GM19351 (cell line): ENCODE results near the gene DGCR6.
"Not testable (repeated sequence)": the region's sequence is repeated elsewhere in the genome, so short reads cannot be mapped to it uniquely, and the experiment has no call there.

Experiments used
- ATAC-seq: cut with Tn5 transposase; IDR thresholded peaks from one replicate; pipeline ENCODE4 v1.9.1; 2021; ENCODE audit warnings: mild to moderate bottlenecking, moderate library complexity; ENCODE audit not compliant: unreplicated experiment

Gene DGCR6

DNA sequence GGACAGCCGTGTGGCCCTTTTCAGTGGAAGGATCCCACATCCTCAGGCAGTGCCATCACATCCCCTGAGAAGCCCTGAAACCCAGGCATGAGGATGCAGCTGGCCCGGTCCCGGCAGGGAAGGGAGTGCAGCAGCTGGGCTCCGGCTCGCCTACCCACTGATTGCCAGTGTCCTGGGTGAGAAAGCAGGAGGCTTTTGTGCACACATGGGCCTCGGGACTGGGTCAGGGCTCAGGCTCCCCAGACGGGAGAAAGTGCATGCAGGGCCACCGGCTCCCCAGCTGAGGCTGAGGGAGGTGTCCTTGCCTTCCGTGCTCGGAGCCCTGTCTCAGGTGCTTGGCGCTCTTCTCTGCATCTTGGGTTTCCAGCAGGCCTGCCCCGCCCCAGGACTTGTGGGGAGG is 53.6 kb downstream of the DGCR6 start:
- ATAC-seq = not testable (repeated sequence)

- not testable (repeated sequence) for ATAC-seq
These were observed 54.2 kb downstream of the DGCR6 start for GRCh38 chr22:18960166-18960820.

- ATAC-seq = not testable (repeated sequence)
These were observed 55.1 kb downstream of the DGCR6 start for GRCh38 chr22:18961201-18961600.
